ENCODE results near the gene RAMP1.

DNA sequence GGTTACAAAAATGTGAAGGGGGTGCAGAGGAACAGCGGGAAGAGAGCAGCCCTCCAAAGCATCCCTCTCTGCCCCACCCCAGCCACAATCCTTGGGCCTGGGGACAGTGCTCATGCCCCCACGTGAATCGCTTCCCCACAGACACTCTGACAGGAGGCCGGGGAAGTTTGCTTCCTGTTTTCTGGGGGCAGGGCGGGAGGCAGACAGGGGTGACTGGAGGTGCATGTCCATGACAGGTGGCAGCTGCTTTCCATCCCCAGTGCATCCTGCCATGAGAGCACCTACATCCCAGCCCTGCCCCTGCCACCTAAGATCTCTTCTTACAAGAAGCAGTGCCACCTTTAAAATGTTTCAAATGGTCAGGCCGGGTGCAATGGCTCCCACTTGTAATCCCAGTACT, 60.2 kb downstream of the RAMP1 start:
- no peak for TF ChIP-seq EZH2 (IDR thresholded peaks at IDR 0.05; ENCODE audit: borderline replicate concordance)
- TF ChIP-seq, protein P1, sequence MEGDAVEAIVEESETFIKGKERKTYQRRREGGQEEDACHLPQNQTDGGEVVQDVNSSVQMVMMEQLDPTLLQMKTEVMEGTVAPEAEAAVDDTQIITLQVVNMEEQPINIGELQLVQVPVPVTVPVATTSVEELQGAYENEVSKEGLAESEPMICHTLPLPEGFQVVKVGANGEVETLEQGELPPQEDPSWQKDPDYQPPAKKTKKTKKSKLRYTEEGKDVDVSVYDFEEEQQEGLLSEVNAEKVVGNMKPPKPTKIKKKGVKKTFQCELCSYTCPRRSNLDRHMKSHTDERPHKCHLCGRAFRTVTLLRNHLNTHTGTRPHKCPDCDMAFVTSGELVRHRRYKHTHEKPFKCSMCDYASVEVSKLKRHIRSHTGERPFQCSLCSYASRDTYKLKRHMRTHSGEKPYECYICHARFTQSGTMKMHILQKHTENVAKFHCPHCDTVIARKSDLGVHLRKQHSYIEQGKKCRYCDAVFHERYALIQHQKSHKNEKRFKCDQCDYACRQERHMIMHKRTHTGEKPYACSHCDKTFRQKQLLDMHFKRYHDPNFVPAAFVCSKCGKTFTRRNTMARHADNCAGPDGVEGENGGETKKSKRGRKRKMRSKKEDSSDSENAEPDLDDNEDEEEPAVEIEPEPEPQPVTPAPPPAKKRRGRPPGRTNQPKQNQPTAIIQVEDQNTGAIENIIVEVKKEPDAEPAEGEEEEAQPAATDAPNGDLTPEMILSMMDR (IDR thresholded peaks at IDR 0.05; ENCODE audit: poor library complexity) = no peak

Measured in hepatocyte (in vitro differentiated cells).